GM21576 (cell line): ENCODE data around the gene ASPDH.
A peak's percentile ranks its signal among the peaks of the same experiment; 100 is the strongest.

ENCODE experiments used
- ATAC-seq: cut with Tn5 transposase; IDR thresholded peaks from one replicate; pipeline ENCODE4 v1.9.1; 2021; ENCODE audit warnings: mild to moderate bottlenecking, moderate library complexity; ENCODE audit not compliant: unreplicated experiment

The ASPDH gene

DNA sequence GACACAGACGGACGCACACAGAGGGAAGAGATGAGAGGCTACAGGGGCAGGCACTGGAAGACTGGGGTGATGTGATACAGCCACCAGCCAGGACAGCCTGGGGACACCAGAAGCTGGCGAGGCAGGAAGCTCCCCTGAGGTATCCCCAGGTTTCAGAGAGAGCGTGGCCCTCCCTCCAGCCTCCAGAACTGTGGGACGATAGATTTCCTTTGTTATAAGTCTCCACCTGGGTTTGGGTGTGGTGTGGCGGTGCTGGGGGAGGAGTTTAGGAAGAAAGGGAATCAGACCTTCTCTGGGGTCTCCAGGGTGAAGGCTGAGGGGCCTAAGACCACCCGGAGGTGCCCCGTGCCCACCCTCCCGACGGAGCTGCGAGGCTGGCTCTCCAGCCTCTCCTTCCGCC, 2.7 kb upstream of the ASPDH start:
- no peak for ATAC-seq

DNA sequence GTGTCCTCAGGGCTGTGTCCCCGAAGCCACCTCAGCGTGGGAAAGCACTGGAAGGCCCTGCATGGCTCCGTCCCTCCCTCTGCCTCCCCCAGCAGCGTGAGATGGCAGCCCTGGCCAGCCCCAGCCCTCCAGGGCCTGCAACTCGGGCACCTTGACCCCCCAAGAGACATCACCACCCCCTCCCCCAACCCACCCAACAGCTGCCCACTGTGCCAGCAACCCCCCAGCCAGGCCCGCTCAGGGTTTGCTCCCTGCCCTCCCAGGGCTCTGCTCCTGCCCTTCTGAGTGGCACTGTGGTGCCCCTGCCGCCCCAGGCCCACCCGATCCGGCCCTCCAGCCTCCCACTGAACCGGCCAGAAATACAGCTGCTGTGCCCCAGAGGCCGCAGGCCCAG, 1.5 kb upstream of the ASPDH start:
- ATAC-seq: no peak

DNA sequence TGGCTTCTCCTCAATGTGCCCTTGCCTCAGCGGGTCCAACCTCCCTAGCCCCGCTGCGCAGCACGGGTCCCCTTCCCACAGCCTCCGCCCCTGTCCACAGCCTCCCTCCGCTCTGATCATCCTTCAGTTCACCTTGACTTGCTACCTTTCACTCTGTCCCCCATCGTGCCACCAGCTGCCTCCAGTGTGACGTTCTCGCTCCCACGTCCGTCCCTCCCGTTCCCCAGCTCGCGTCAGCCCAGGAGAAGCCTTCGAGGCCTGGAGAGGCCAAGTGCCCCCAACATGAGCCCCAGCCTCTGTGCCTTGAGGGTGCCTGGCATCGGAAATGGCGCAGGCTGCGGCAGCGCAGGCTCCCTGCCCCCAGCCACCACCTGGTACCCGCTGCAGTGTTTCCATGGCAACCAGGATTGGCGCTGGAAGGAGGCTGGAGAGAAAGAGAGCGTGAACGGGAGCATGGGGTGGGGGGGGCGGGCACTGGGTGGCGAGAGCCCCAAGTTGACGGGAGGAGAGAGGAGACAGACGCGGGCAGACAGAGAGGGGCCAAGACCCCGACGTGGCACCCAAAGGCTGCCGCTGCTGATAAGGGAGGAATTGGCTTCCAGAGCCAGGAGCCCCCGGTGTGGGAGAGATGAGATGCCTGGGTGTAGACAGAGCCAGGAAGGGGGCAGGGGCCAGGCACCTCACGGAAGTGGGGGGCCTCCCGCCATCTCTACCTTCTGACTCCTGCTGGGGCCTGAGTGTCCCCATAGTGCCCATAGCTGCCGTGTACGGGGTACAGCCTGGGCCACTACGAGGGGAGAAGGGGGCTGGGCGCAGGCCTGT, 844 bp upstream of the ASPDH start:
- ATAC-seq: no peak

DNA sequence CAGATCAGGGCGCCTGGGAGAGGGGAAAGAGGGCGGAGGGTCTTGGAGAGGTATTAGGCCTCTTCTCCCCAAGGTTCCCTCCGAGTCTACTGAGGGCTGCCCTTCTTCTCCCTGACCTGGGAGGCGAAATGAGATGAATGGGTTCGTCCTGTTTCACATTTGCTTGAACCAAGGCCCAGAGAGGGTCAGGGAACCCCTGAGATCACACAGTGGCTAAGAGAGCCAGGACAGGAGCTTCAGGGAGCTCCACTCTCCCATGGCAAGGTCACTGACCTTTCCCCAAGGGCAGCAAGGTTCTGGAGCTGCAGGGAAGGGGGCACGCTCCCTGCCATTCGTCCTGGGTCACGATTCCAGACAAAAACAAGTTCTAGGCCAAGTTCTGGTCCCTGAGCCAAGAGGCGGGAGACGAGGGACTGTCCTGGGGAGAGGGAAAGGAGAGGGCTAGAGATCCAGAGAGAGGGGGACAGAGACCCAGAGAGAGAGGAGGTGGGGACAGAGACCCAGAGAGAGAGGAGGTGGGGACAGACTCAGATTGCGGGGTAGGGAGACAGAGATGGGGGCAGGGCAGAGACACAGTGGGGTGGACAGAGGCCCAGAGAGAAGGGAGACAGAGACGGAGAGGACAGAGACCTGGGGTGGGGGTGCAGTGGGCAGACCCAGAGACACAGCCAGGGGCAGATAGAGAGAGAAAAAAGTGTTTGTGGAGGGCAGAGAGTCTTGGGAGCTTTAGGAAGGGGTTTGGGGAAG, 541 bp downstream of the ASPDH start:
- ATAC-seq: no peak

DNA sequence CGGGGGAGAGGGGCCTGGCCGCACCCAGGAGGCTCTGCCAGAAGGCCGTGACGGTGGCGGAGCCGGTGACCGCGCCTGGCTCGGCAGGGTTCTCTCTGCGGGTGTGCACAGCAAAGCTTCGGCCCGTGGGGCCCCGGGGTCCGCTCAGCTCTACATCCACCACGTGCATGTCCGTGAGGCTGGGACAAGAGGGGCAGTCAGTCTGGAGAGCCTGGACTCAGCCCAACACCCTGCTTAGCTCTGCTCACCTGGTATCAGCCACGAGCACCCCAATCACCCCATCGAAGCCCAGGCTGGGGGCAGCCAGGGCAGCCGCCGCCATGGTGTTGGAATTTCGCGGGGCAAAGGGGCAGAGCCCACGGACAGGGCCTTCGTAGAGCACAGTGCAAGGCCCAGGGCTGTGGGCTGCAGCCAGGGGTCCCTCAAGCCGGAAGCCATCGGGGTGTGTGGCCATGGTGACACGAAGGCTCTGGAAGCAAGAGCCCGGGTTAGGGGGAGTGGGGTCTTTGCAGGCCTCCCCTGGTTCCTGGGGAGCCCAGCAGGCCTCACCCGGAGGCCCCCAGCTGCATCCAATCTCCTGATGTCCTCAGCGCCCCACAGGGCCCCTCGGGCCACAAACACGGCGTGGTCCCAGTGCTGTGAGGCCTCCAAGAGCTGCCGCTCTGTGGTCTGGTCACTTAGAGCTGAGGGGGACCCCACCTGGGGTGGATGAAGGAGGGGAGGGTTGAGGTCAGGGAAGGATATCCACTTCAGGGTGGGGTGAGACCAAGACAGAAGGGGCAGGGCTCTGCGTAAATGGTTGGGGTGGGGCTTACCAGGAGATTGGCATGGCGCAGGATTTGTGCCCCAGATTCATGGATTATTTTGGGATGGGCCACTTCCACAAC, 1.4 kb downstream of the ASPDH start:
- ATAC-seq: no peak

DNA sequence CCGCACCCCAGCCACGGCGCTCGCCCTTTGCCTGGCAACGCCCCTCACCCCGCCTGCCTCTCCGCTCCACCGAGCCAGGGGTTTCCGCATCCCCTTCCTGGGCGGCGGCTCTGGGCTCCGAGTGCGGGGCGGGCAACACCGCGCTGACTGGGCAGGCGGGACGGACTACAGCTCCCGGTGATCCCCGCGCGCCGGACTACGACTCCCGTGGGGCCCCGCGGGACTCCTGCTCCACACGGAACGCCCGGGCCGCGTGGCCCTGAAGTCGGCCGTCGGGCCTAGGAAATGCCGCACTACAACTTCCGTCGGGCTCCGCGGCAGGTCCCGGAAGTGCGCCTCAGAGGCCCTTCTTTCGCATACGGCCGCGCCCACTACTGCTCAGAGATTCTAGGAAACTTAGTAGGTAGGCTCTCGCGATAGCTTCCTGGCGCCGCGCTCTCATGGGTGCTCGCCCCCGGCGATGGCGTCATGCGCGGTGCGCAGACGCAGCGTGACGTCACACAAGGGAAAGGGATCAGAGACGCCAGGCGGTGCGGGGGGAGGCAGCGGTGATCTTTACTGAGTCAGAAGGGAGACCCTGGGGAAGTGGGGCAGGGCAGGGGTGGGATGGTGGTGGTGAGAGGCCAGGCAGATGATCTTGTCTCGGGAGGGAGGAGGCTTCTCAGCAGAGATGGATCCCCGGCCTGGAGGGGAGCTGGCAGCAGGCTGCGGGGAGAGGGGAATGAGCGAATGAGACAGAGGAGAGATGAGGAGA, 2.5 kb downstream of the ASPDH start, which contains the start of gene JOSD2:
Gene JOSD2, minus strand, starts transcription at position 123 of the 754 bp plus-strand sequence. CDS start 760 bp downstream, outside the sequence.
- ATAC-seq: peak; percentile 84

DNA sequence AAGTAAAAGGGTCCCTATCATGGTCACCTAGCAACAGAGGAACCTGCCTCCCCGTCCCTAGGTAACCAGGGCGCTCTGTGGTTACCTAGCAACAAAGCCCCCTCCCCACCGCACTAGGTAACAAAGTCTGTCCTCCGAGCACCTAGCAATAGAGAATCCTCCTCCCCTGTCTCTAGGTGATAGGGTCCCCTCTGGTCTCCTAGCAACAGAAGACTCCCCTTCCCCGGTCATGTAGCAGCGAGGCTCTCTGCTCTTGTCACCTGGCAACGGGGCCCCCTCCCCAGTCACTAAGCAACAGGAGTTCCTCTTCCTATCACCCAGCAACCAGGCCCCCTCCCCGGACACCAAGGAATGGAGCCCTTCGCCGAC, 3.0 kb downstream of the ASPDH start:
- no peak for ATAC-seq

DNA sequence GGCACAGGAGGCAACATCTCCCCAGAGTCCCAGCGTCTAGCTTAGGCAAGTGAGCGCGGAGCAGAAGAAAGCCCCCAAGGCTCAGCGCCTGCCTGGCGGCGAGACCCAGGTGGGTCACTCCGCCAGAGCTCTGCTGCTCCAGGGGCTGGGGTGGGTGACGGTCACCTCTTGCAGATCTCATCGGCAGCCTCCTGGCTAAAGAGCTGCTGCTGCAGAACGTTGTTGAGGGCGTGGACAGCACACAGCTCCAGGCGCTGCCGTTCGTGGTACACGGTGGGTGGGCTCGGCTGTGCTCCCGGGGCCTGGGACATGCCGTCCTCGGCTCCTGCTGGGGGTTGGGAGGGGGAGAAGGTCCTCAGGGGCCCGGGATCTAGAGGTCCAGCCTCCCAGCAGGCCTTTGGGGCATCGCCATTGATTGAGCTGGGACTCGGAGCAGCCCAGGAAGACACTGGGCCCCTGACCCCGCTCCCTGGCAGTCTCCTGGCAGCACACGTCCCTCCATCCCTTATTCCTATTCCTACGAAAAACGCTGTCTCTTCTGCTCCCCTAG, 3.5 kb downstream of the ASPDH start:
- ATAC-seq: no peak

DNA sequence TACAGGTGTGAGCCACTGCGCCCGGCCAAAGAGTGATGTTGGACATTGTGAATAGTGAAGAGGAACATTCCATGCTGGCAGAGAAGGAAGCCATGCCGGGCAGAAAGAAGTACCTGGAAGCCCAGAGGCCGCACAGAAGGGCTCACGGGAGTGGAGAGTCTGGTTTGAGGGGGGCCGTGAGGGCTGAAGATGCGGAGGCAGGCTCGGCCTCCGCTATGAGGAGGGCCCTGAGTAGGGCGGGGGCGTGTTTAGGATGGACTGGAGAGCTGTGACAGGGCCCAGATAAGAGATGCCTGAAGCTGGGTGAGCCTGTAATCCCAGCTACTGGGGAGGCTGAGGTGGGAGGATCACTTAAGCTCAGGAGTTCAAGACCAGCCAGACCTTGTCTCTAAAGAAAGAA, 4.3 kb downstream of the ASPDH start:
- ATAC-seq: no peak

DNA sequence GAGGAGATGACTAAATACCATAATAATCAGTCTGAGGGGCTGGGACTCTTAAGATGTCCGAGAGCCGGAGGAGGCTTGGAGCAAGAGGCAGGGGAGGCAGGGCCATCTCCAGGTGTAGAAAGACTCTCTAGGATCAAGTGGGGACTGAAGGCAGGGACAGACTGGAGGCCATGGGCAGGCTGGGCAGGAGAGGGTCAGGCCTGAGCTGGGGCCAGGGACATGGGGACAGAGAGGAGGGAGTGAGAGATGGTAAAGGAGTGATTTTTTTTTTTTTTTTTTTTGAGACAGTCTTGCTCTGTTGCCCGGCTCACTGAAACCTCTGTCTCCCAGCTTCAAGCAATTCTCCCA, 4.9 kb downstream of the ASPDH start:
- ATAC-seq: no peak

DNA sequence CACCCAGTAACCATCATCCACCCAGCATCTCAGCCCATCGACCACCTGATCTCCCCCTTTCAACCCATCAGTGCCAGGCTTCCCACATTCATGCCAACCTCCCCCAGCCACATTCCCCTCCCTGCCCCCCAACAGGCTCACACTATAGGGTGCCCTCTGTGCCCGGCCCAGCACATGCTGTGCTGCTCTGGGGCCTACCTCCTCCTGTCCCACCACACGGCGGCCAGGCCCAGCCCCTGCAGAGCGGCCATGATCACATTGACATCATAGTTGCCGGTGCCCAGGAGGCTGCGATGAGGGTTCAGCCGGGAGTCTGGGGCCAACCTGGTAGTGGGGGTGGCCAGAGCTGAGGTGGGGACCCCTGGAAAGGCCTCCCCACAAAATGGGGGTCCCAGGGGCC, 6.3 kb downstream of the ASPDH start:
- no peak for ATAC-seq

DNA sequence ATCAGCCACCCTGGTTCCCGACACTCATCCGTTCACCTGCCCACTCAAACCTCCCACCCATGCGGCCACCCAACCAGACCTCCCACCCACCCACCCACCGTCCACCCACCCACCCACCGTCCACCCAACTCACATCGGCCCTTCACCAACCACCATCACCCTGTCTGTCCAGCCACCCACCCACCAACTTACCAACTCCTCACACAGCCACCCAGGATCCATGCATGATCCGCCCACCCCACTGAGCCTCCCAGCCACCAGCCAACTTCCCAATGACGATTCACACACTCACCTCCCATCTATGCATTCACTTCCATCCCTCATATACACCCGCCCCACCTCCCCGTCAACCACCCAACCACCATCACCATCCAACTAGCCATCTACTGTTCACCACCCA, 7.0 kb downstream of the ASPDH start:
- ATAC-seq: no peak

DNA sequence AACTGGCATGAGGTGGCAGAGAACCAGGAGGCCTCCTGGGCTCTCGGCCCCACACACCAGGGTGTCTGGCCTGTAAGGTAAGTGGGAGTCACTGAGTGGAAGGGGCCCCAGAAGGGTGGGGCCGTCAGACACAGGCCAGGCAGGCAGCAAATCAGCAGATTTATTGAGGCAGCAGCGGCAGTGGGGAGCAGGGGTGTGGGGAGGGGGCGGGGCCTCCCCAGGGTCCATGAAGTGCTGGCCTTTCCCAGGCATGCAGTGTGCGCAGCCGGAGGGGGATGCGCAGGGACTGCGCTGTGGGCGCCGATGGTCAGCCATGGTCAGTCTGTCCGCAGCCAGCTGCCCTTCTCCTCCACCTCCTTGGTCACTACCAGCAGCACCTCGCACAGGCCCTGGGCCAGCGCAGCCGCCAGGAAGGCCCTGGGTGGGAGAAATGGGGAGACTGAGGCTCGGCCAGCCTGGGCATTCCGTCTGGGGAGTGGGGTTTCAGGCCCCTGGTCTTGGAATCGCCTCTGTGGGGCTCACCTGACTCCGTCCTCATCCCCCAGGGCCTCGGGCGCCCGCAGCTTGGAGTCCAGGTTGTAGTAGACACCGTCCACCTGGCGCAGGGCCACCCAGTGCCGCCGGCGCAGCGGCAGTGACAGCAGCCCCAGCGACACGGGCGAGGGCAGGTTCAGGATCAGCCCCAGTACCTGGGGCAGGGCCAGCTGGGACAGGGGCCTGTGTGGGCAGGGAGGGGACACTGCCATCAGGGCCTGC, 7.7 kb downstream of the ASPDH start:
- ATAC-seq: no peak

DNA sequence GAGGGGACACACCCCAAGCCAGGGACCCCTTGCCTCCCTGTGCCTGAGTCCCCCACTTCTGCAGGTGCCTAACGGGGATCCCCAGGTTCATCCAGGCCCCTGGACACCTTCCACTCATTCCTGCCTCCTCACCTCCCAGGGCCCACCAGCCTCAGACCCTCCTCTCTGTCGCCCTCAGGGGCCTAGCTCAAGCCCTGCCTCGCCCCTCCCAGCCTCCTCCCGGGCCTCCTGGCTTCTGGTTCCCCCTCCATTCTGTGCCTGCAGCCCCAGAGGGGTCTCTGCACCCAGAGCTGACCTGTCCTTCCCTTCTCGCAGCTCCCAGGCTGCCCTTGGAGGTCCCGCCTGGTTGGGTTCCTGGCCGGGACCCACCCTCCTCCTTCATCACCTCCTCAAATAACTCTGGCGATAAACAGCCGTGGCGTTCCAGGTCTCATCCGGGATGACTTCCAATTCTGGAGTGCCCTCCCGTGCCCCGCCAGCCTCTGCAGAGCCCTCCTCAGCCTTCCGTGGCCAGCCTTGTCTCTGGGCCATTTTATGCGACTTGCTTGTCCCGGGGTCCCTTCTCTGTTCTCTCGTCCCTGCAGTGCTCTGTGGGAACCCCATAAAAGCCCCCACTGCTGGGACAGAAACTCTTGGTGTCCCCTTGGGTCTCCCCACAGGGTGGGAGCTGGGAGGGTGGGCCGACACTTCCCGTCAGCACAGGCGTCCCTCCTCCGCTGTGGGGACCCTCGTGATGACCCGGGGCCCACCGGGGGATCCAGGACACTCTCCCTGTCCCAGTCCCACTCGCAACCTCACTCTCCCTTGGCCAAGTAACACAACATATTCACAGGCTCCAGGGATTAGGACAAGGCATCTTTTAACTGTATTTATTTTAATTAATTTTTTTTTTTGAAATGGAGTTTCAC, 11.9 kb downstream of the ASPDH start:
- ATAC-seq: no peak

DNA sequence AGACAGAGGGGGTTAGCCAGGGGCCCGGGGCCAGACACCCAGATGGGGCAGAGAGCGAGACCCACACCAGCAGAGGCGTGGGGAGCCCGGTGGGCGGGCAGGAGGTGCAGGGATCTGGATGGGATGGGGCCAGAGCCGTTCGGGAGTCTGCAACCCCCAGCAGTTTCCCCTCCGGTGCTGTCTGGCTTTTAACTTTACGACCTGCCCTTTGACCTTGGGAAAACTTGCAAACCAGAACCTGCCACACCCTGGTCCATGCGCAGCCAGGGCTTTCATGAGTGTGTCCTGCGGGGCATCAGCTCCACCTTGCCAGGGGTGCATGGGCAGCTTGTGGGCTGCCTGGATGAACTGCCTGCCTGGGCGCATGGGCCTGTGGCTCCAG, 12.5 kb downstream of the ASPDH start:
- ATAC-seq: no peak

DNA sequence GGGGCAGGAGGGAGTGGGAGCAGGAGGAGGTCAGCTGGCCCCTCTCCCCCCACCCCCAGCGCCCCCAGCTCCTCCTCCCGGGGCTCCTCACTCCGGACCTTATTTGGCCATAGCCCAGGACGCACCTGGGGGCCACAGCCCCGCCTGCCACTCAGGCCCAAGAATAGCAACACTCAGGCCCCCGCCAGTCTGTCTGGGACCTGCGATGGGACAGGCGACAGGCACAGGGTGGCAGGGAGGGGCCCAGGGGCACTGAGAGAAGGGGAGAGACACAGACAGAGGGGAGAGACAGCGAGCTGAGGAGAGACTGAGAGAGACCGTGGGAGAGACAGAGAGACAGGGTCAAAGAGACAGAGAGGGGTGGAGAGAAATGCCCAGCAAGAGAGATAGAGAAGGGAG, 13.0 kb downstream of the ASPDH start:
- ATAC-seq: no peak

DNA sequence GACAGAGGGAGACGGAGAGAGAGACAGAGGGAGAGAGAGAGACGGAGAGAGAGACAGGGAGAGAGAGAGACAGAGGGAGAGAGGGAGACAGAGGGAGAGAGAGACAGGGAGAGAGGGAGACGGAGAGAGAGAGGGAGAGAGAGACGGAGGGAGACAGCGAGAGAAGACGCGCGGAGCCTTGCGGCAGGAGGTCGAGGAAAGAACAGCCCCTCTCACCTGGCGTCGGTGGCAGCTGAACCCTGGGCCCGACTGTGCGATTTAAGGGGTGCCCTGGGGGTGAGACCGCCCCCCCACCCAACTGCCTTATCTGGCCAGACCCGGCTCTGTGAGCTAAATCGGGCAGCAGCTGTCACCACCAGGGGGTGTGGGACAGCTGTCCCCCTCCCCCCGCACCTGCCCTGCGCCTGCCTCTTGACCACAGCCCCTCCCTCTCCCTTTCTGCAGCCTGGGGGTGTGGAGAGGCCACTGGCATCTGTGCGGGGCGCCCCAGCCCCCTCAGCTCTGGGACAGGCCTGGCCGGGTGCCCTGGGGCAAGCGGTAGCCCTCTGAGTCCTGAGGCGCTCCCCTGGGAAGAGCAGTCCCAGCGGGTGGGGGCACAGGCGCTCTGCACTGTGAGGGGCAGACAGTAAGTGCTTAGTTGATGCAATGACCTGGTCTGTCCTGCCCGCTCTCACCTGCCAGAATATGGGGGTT, 13.5 kb downstream of the ASPDH start:
- no peak for ATAC-seq
